ENCODE results near the gene COL23A1. TPM values are rescaled to one million over a fixed set of nuclear protein-coding genes. Genes with fewer than 3 reads are reported as not detected.

The COL23A1 gene
- polyA plus RNA-seq, 2 of the 4 experiments (the other 2 are of a cell fraction), result not detected

- H3K4me2 ChIP-seq, result no peak overlapping the region
- ChIA-PET CTCF (interaction anchor here (1.5 kb wide), 1 partner anchor 10 kb away, joined by 4 read pairs; no protein-coding TSS in a partner anchor), POLR2A (no interaction called here)
- H3K9me3 ChIP-seq, result peaks cover 28% of the 10 kb centered on the region
- TF ChIP-seq POLR2AphosphoS2 (conservative IDR thresholded peaks at IDR 0.05; ENCODE audit: low read length), result no peak
- no peak for TF ChIP-seq FOSL2 (IDR thresholded peaks at IDR 0.05)
- TF ChIP-seq FOSL2 (CRISPR knock-in tag; IDR thresholded peaks at IDR 0.05), result no peak
- TF ChIP-seq GATA3 (IDR thresholded peaks at IDR 0.05; ENCODE audit: borderline replicate concordance), result no peak
- TF ChIP-seq HOXB13 (CRISPR knock-in tag; IDR thresholded peaks at IDR 0.05; ENCODE audit: low read depth), result no peak
- no peak for TF ChIP-seq EHMT2 (IDR thresholded peaks at IDR 0.05; ENCODE audit: low read depth)
- TF ChIP-seq SMC3 (IDR thresholded peaks at IDR 0.05), result no peak
- no peak for TF ChIP-seq RNF2 (IDR thresholded peaks at IDR 0.05; ENCODE audit: borderline replicate concordance, low read depth)
- TF ChIP-seq CTCF (IDR thresholded peaks at IDR 0.05), result no peak
- TF ChIP-seq ESRRA (IDR thresholded peaks at IDR 0.05; ENCODE audit: borderline replicate concordance, low read length), result no peak
- no peak for TF ChIP-seq FOXS1 (CRISPR knock-in tag; IDR thresholded peaks at IDR 0.05)
- no peak for TF ChIP-seq KDM5A (IDR thresholded peaks at IDR 0.05)
- ATAC-seq, result no peak
- no peak overlapping the region for H3K4me3 ChIP-seq
- no peak overlapping the region for H3K27ac ChIP-seq
- no peaks in the 10 kb centered on the region for H3K4me1 ChIP-seq
- DNase-seq (ENCODE audit: low read depth in 1 of 2, low spot score in 1 of 2), result no peak
- 98% methylated on average over 3 of the region's 3 CpGs for WGBS (ENCODE audit: missing lambda C conversion rate)
- FAIRE-seq, result no peak
Measured at GRCh38 chr5:178606269-178606668, 16.1 kb upstream of the COL23A1 start.

GRCh38 chr5:178605788-178606187 is 15.6 kb upstream of the COL23A1 start:
- ATAC-seq (no peak), FAIRE-seq (no peak), DNase-seq (ENCODE audit: low read depth in 1 of 2, low spot score in 1 of 2) (no peak)
- Histone ChIP-seq H3K9me3 (peaks cover 26% of the 10 kb centered on the region), H3K27ac (no peak overlapping the region), H3K4me3 (no peak overlapping the region), H3K4me2 (no peak overlapping the region), H3K4me1 (no peaks in the 10 kb centered on the region)
- ChIA-PET POLR2A (no interaction called here), CTCF (interaction anchor here (0.9 to 1.5 kb wide), 2 partner anchors 10 to 21 kb away, joined by 3 to 4 read pairs; partner anchors contain the start of gene CLK4)
- 95% methylated on average over 3 of the region's 3 CpGs for WGBS (ENCODE audit: missing lambda C conversion rate)
- TF ChIP-seq RAD21 (conservative IDR thresholded peaks at IDR 0.05 in 1 of 2, IDR thresholded peaks at IDR 0.05 in 1 of 2) (no peak), CBX2 (IDR thresholded peaks at IDR 0.05; ENCODE audit: borderline replicate concordance, low read depth) (no peak), NPAS2 (CRISPR knock-in tag; IDR thresholded peaks at IDR 0.05; ENCODE audit: borderline replicate concordance) (no peak), CHD2 (IDR thresholded peaks at IDR 0.05; ENCODE audit: low read length, partially characterized antibody) (no peak)

GRCh38 chr5:178602752-178603151 is 12.6 kb upstream of the COL23A1 start:
- H3K4me2 ChIP-seq, result no peak overlapping the region
- ATAC-seq (no peak), DNase-seq (ENCODE audit: low read depth in 1 of 2, low spot score in 1 of 2) (no peak), FAIRE-seq (no peak)
- POLR2A ChIA-PET, result no interaction called here
- no peak overlapping the region for H3K4me3 ChIP-seq
- H3K4me1 ChIP-seq, result no peaks in the 10 kb centered on the region
- no peak overlapping the region for H3K27ac ChIP-seq
- H3K9me3 ChIP-seq, result peaks cover 30% of the 10 kb centered on the region
- TF ChIP-seq HOXB13 (CRISPR knock-in tag; IDR thresholded peaks at IDR 0.05; ENCODE audit: low read depth) (no peak), BHLHE40 (IDR thresholded peaks at IDR 0.05; ENCODE audit: low read depth, low read length) (no peak), ATOH8 (CRISPR knock-in tag; IDR thresholded peaks at IDR 0.05; ENCODE audit: low read depth) (no peak), RAD21 (conservative IDR thresholded peaks at IDR 0.05 in 1 of 2, IDR thresholded peaks at IDR 0.05 in 1 of 2) (no peak), ZSCAN20 (CRISPR knock-in tag; IDR thresholded peaks at IDR 0.05) (no peak), NPAS2 (CRISPR knock-in tag; IDR thresholded peaks at IDR 0.05; ENCODE audit: borderline replicate concordance) (no peak), ELK1 (IDR thresholded peaks at IDR 0.05; ENCODE audit: low read depth, low read length) (no peak), HES2 (IDR thresholded peaks at IDR 0.05) (no peak), HOXA7 (CRISPR knock-in tag; IDR thresholded peaks at IDR 0.05) (no peak), FOXS1 (CRISPR knock-in tag; IDR thresholded peaks at IDR 0.05) (no peak), HOXB5 (CRISPR knock-in tag; IDR thresholded peaks at IDR 0.05) (no peak), MAZ (IDR thresholded peaks at IDR 0.05; ENCODE audit: borderline replicate concordance, low read depth, low read length) (no peak), CTCF (IDR thresholded peaks at IDR 0.05) (no peak), RNF2 (IDR thresholded peaks at IDR 0.05; ENCODE audit: borderline replicate concordance, low read depth) (no peak), SMC3 (IDR thresholded peaks at IDR 0.05) (no peak), RFX5 (IDR thresholded peaks at IDR 0.05) (no peak), ZFP36 (IDR thresholded peaks at IDR 0.05; ENCODE audit: borderline replicate concordance, partially characterized antibody) (no peak), CEBPB (IDR thresholded peaks at IDR 0.05) (no peak)
- CTCF ChIA-PET, result no interaction called here
- 88% methylated on average over 2 of the region's 2 CpGs for WGBS (ENCODE audit: missing lambda C conversion rate)

Data from A549 (cell line).